PC-9 (cell line): ENCODE measurements around the gene PSME3IP1.

Experiments used
- CTCF ChIP-seq: fragments of 200-600 bp; sonication (generic); conservative IDR thresholded peaks from 2 replicates; pipeline ENCODE4 v1.6.1; 2017; ENCODE audit warnings: mixed run types, antibody characterized with exemption, mild to moderate bottlenecking, moderate library complexity
- EZH2 ChIP-seq: fragments of 200-600 bp; sonication (generic); IDR thresholded peaks from 2 replicates; pipeline ENCODE4 v1.8.0; 2017; ENCODE audit warnings: antibody characterized with exemption, low read depth

- TF ChIP-seq CTCF (no peak), EZH2 (no peak)
These were observed 74.9 kb downstream of the PSME3IP1 start for GRCh38 chr16:57110937-57111336.
